HCT116 (cell line): ENCODE results near the gene WFDC6.

Experiments
- EZH2 ChIP-seq: fragments of 200-600 bp; sonication (generic); IDR thresholded peaks from 2 replicates; pipeline ENCODE4 v1.6.1; 2017; ENCODE audit warnings: antibody characterized with exemption, mixed run types
- EZH2phosphoT487 ChIP-seq: fragments of 200-600 bp; IDR thresholded peaks from 2 replicates; pipeline ENCODE4 v1.6.1; 2018; ENCODE audit warnings: antibody characterized with exemption, borderline replicate concordance
- FOSL1 ChIP-seq: IDR thresholded peaks from 2 replicates; pipeline ENCODE4 v1.6.1; 2012; ENCODE audit warnings: low read depth
- POLR2A ChIP-seq: IDR thresholded peaks from 2 replicates; pipeline ENCODE4 v1.7.0; 2011; ENCODE audit warnings: borderline replicate concordance; ENCODE audit not compliant: insufficient read depth, insufficient read length; ENCODE audit errors: extremely low read depth
- POLR2AphosphoS5 ChIP-seq: IDR thresholded peaks from 2 replicates; pipeline ENCODE4 v1.6.1; 2011; ENCODE audit warnings: mild to moderate bottlenecking, low read depth, low read length, moderate library complexity
- RAD21 ChIP-seq: IDR thresholded peaks from 2 replicates; pipeline ENCODE4 v1.6.1; 2012; ENCODE audit warnings: low read depth, mild to moderate bottlenecking
- SRF ChIP-seq: IDR thresholded peaks from 2 replicates; pipeline ENCODE4 v1.6.1; 2012; ENCODE audit warnings: low read depth
- TCF7L2 ChIP-seq: IDR thresholded peaks from 2 replicates; pipeline ENCODE4 v1.7.0; 2011; ENCODE audit warnings: borderline replicate concordance, inconsistent platforms; ENCODE audit not compliant: insufficient read depth, insufficient read length; ENCODE audit errors: extremely low read depth
- ZFX ChIP-seq: fragments of 450-650 bp; IDR thresholded peaks from 2 replicates; pipeline ENCODE4 v1.6.1; 2017
- ZNF274 ChIP-seq: fragments of 200-500 bp; sonication (Bioruptor generic); IDR thresholded peaks from 2 replicates; pipeline ENCODE4 v1.6.1; 2014; ENCODE audit warnings: mild to moderate bottlenecking, low read depth, low read length, inconsistent platforms
- TF ChIP-seq, protein P1 (sequence below), 3 experiments: fragments of 200-600 bp in 1 of 3; sonication (generic) in 1 of 3; IDR thresholded peaks in 2 of 3; conservative IDR thresholded peaks in 1 of 3; 2 replicates each; pipeline ENCODE4 v1.5.1; 2012 to 2017; ENCODE audit warnings: low read depth in 2 of 3, low read length in 2 of 3, antibody characterized with exemption in 1 of 3, borderline replicate concordance in 1 of 3, control low read depth in 1 of 3, mild to moderate bottlenecking in 1 of 3, mixed read lengths in 1 of 3, mixed run types in 1 of 3, moderate library complexity in 1 of 3; ENCODE audit not compliant: insufficient read depth in 1 of 3
- TF ChIP-seq, protein P2 (sequence below): IDR thresholded peaks from 2 replicates; pipeline ENCODE4 v1.6.1; 2012; ENCODE audit warnings: low read depth

DNA sequence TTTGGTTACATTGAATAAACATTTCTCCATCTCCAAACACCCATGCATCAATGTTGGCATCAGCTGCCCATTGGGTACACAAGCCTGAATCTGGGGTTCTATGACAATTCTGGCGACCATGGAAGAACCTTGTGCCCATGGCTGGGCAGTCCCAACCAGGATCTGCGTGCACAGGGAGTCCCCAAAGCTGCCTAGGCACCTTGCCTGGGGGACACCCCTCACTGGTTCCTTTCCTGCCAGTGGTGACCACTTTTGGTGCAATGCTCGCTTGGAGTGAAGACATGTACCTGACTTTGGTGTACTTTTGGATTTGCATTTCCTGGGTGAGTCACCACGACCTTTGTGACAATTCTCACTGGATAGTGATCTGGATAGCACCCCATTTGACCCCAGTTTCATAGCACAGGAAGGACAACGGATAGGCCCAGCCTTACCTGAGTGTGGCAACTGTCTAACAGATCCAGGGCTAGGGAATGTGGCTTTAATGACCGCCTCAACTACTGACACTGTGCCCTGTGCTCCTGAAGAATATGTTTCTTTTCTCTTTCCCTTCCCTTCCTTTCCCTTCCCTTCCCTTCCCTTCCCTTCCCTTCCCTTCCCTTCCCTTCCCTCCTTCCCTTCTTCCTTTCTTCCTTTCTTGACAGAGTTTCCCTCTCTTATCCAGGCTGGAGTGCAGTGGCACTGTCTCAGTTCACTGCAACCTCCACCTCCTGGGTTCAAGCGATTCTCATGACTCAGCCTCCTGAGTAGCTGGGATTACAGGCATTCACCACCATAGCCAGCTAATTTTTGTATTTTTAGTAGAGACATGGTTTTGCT, 31.0 kb downstream of the WFDC6 start:
- no peak for TF ChIP-seq POLR2AphosphoS5
- TF ChIP-seq SRF: no peak
- TF ChIP-seq, protein P1, sequence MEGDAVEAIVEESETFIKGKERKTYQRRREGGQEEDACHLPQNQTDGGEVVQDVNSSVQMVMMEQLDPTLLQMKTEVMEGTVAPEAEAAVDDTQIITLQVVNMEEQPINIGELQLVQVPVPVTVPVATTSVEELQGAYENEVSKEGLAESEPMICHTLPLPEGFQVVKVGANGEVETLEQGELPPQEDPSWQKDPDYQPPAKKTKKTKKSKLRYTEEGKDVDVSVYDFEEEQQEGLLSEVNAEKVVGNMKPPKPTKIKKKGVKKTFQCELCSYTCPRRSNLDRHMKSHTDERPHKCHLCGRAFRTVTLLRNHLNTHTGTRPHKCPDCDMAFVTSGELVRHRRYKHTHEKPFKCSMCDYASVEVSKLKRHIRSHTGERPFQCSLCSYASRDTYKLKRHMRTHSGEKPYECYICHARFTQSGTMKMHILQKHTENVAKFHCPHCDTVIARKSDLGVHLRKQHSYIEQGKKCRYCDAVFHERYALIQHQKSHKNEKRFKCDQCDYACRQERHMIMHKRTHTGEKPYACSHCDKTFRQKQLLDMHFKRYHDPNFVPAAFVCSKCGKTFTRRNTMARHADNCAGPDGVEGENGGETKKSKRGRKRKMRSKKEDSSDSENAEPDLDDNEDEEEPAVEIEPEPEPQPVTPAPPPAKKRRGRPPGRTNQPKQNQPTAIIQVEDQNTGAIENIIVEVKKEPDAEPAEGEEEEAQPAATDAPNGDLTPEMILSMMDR (IDR thresholded peaks at IDR 0.05 in 2 of 3, conservative IDR thresholded peaks at IDR 0.05 in 1 of 3; ENCODE audit: borderline replicate concordance in 1 of 3, insufficient read depth in 1 of 3, low read depth in 2 of 3, low read length in 2 of 3): no peak
- TF ChIP-seq POLR2A: no peak
- no peak for TF ChIP-seq RAD21
- TF ChIP-seq FOSL1: 0 out of 2 replicates have a peak, but pooled peaks have one; percentile 18
- no peak for TF ChIP-seq ZNF274
- TF ChIP-seq EZH2phosphoT487: no peak
- TF ChIP-seq EZH2: no peak
- no peak for TF ChIP-seq TCF7L2
- no peak for TF ChIP-seq ZFX
- TF ChIP-seq, protein P2, sequence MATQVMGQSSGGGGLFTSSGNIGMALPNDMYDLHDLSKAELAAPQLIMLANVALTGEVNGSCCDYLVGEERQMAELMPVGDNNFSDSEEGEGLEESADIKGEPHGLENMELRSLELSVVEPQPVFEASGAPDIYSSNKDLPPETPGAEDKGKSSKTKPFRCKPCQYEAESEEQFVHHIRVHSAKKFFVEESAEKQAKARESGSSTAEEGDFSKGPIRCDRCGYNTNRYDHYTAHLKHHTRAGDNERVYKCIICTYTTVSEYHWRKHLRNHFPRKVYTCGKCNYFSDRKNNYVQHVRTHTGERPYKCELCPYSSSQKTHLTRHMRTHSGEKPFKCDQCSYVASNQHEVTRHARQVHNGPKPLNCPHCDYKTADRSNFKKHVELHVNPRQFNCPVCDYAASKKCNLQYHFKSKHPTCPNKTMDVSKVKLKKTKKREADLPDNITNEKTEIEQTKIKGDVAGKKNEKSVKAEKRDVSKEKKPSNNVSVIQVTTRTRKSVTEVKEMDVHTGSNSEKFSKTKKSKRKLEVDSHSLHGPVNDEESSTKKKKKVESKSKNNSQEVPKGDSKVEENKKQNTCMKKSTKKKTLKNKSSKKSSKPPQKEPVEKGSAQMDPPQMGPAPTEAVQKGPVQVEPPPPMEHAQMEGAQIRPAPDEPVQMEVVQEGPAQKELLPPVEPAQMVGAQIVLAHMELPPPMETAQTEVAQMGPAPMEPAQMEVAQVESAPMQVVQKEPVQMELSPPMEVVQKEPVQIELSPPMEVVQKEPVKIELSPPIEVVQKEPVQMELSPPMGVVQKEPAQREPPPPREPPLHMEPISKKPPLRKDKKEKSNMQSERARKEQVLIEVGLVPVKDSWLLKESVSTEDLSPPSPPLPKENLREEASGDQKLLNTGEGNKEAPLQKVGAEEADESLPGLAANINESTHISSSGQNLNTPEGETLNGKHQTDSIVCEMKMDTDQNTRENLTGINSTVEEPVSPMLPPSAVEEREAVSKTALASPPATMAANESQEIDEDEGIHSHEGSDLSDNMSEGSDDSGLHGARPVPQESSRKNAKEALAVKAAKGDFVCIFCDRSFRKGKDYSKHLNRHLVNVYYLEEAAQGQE: no peak
